ENCODE results near the gene FAM241B. TPM values are rescaled to one million over a fixed set of nuclear protein-coding genes. Genes with fewer than 3 reads are reported as not detected.

The FAM241B gene
- total RNA-seq, 2 donors from 2014 or later: 0.66 to 1.8 TPM

Other genes starting within 250 kb of the FAM241B start
- gene TACR2, start 213.3 kb upstream of the FAM241B start, total RNA-seq: under 1 TPM in 1 of 2 donors, not detected in 1; 0.66 TPM
- gene TSPAN15, start 178.8 kb upstream of the FAM241B start, total RNA-seq: 10 to 100 TPM; 20.0 to 32.0 TPM
- not detected for gene NEUROG3, start 56.8 kb upstream of the FAM241B start, total RNA-seq
- gene COL13A1, start 171.7 kb downstream of the FAM241B start, total RNA-seq: 1 to 10 TPM in 1 of 2 donors, not detected in 1; 2.3 TPM

Measured in body of pancreas (tissue), 2 donors.